SK-N-SH treated with all-trans-retinoic acid at 6 μM for 48 hours (cell line): ENCODE data around the gene FOXE3.

Experiments
- ATAC-seq: fragments of 200-7000 bp; cut with Tn5 transposase; 3 replicates; pipeline ENCODE4 v1.9.1; 2020; ENCODE audit warnings: mild to moderate bottlenecking, moderate library complexity
- ARNTL ChIP-seq: fragments of 450-650 bp; formaldehyde crosslinking; IDR thresholded peaks from 2 replicates; pipeline ENCODE4 v1.5.0; 2020; ENCODE audit warnings: low read depth, mild to moderate bottlenecking, moderate library complexity, borderline replicate concordance
- BACH2 ChIP-seq: fragments of 250-450 bp; sonication (Bioruptor Pico); IDR thresholded peaks from 2 replicates; pipeline ENCODE4 v1.9.0; 2021; ENCODE audit warnings: mild to moderate bottlenecking, borderline replicate concordance
- CSDC2 ChIP-seq: fragments of 250-450 bp; sonication (Bioruptor Pico); IDR thresholded peaks from 2 replicates; pipeline ENCODE4 v1.5.0; 2020; ENCODE audit warnings: mild to moderate bottlenecking, moderate library complexity
- ESRRG ChIP-seq: fragments of 250-450 bp; sonication (Bioruptor Pico); IDR thresholded peaks from 2 replicates; pipeline ENCODE4 v1.6.1; 2021; ENCODE audit warnings: mild to moderate bottlenecking
- GLIS3 ChIP-seq: fragments of 250-450 bp; sonication (Bioruptor Pico); IDR thresholded peaks from 2 replicates; pipeline ENCODE4 v1.5.0; 2020; ENCODE audit warnings: mild to moderate bottlenecking, moderate library complexity
- OSR1 ChIP-seq: fragments of 250-450 bp; sonication (Bioruptor Pico); IDR thresholded peaks from 2 replicates; pipeline ENCODE4 v1.8.0; 2022; ENCODE audit warnings: moderate library complexity, mild to moderate bottlenecking, inconsistent platforms
- PPARA ChIP-seq: fragments of 250-450 bp; sonication (Bioruptor Pico); IDR thresholded peaks from 2 replicates; pipeline ENCODE4 v1.5.0; 2020; ENCODE audit warnings: mild to moderate bottlenecking, borderline replicate concordance
- RARB ChIP-seq: fragments of 250-450 bp; sonication (Bioruptor Pico); IDR thresholded peaks from 2 replicates; pipeline ENCODE4 v1.8.0; 2021; ENCODE audit warnings: mild to moderate bottlenecking, moderate library complexity
- SNAI2 ChIP-seq: fragments of 250-450 bp; sonication (Bioruptor Pico); IDR thresholded peaks from 2 replicates; pipeline ENCODE4 v1.5.0; 2020; ENCODE audit warnings: mild to moderate bottlenecking, moderate library complexity
- TCF4 ChIP-seq: fragments of 250-450 bp; sonication (Bioruptor Pico); IDR thresholded peaks from 2 replicates; pipeline ENCODE4 v1.8.0; 2021; ENCODE audit warnings: mild to moderate bottlenecking, moderate library complexity, borderline replicate concordance
- TOX ChIP-seq: fragments of 250-450 bp; sonication (Bioruptor Pico); IDR thresholded peaks from 2 replicates; pipeline ENCODE4 v1.8.0; 2021; ENCODE audit warnings: mild to moderate bottlenecking, moderate library complexity, borderline replicate concordance
- ZC3H10 ChIP-seq: fragments of 250-450 bp; sonication (Bioruptor Pico); IDR thresholded peaks from 2 replicates; pipeline ENCODE4 v1.5.1; 2021; ENCODE audit warnings: mild to moderate bottlenecking, moderate library complexity
- ZFP3 ChIP-seq: fragments of 250-450 bp; sonication (Bioruptor Pico); IDR thresholded peaks from 2 replicates; pipeline ENCODE4 v1.5.0; 2020; ENCODE audit warnings: mild to moderate bottlenecking, moderate library complexity
- ZFP30 ChIP-seq: fragments of 450-650 bp; formaldehyde crosslinking; IDR thresholded peaks from 2 replicates; pipeline ENCODE4 v1.5.0; 2022; ENCODE audit warnings: mild to moderate bottlenecking, moderate library complexity
- ZNF565 ChIP-seq: fragments of 450-650 bp; formaldehyde crosslinking; conservative IDR thresholded peaks from 2 replicates; pipeline ENCODE4 v1.5.0; 2020; ENCODE audit warnings: low read depth, mild to moderate bottlenecking, moderate library complexity
- ZNF70 ChIP-seq: fragments of 450-650 bp; formaldehyde crosslinking; IDR thresholded peaks from 2 replicates; pipeline ENCODE4 v1.5.0; 2020; ENCODE audit warnings: mild to moderate bottlenecking, moderate library complexity
- ZNF8 ChIP-seq: fragments of 450-650 bp; formaldehyde crosslinking; IDR thresholded peaks from 2 replicates; pipeline ENCODE4 v1.5.0; 2020; ENCODE audit warnings: mild to moderate bottlenecking, moderate library complexity
- TF ChIP-seq, protein P1 (sequence below): fragments of 250-450 bp; sonication (Bioruptor Pico); IDR thresholded peaks from 2 replicates; pipeline ENCODE4 v1.5.0; 2020; ENCODE audit warnings: mild to moderate bottlenecking, moderate library complexity
- TF ChIP-seq, protein P2 (sequence below): fragments of 250-450 bp; sonication (Bioruptor Pico); IDR thresholded peaks from 2 replicates; pipeline ENCODE4 v1.8.0; 2020; ENCODE audit warnings: mild to moderate bottlenecking, moderate library complexity, borderline replicate concordance

Gene FOXE3

DNA sequence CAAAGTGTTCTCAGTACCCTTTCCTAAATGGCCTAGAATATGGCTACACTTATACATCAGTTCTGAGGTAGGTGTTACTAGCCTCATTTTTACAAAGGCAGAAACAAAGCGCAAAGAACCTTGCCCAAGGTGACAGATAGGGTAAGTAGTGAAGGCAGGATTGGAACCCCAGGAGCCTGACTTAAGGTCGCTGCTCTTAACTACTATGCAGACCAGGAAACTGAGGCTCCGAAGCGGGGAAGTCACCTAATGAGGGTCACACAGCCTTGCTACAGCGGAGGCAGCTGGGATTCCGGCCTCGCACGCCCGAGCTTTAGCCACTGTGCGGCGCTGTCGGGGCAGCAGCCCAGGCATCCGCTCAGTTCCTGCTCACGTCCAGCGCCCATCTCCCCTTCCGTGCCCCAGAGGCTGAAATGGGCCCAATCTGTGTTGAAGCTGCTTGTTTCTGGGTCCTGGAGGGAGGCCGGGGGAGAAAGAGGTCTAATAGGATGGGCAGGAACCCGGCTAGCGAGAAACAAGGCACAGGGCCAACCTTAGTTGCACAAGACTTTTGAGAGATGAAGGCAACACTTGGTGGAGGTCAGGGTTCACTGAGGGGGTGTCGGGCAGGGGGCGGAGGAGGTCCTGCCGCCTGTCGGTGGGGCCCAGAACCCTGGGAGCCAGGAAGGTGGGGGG, 20.4 kb downstream of the FOXE3 start:
- no peak for TF ChIP-seq TCF4 (CRISPR knock-in tag)
- no peak for TF ChIP-seq TOX (CRISPR knock-in tag)
- TF ChIP-seq ZNF565 (CRISPR knock-in tag): no peak
- TF ChIP-seq, protein P1, sequence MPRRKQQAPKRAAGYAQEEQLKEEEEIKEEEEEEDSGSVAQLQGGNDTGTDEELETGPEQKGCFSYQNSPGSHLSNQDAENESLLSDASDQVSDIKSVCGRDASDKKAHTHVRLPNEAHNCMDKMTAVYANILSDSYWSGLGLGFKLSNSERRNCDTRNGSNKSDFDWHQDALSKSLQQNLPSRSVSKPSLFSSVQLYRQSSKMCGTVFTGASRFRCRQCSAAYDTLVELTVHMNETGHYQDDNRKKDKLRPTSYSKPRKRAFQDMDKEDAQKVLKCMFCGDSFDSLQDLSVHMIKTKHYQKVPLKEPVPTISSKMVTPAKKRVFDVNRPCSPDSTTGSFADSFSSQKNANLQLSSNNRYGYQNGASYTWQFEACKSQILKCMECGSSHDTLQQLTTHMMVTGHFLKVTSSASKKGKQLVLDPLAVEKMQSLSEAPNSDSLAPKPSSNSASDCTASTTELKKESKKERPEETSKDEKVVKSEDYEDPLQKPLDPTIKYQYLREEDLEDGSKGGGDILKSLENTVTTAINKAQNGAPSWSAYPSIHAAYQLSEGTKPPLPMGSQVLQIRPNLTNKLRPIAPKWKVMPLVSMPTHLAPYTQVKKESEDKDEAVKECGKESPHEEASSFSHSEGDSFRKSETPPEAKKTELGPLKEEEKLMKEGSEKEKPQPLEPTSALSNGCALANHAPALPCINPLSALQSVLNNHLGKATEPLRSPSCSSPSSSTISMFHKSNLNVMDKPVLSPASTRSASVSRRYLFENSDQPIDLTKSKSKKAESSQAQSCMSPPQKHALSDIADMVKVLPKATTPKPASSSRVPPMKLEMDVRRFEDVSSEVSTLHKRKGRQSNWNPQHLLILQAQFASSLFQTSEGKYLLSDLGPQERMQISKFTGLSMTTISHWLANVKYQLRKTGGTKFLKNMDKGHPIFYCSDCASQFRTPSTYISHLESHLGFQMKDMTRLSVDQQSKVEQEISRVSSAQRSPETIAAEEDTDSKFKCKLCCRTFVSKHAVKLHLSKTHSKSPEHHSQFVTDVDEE (CRISPR knock-in tag): no peak
- no peak for TF ChIP-seq GLIS3 (CRISPR knock-in tag)
- TF ChIP-seq ZC3H10: no peak
- no peak for TF ChIP-seq ARNTL (CRISPR knock-in tag)
- TF ChIP-seq, protein P2, sequence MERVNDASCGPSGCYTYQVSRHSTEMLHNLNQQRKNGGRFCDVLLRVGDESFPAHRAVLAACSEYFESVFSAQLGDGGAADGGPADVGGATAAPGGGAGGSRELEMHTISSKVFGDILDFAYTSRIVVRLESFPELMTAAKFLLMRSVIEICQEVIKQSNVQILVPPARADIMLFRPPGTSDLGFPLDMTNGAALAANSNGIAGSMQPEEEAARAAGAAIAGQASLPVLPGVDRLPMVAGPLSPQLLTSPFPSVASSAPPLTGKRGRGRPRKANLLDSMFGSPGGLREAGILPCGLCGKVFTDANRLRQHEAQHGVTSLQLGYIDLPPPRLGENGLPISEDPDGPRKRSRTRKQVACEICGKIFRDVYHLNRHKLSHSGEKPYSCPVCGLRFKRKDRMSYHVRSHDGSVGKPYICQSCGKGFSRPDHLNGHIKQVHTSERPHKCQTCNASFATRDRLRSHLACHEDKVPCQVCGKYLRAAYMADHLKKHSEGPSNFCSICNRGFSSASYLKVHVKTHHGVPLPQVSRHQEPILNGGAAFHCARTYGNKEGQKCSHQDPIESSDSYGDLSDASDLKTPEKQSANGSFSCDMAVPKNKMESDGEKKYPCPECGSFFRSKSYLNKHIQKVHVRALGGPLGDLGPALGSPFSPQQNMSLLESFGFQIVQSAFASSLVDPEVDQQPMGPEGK (CRISPR knock-in tag): no peak
- no peak for TF ChIP-seq ZFP3 (CRISPR knock-in tag)
- no peak for TF ChIP-seq ZFP30 (CRISPR knock-in tag)
- no peak for TF ChIP-seq PPARA (CRISPR knock-in tag)
- TF ChIP-seq CSDC2 (CRISPR knock-in tag): no peak
- TF ChIP-seq RARB (CRISPR knock-in tag): no peak
- no peak for TF ChIP-seq SNAI2 (CRISPR knock-in tag)
- ATAC-seq: peak; percentile 67

- TF ChIP-seq RARB (CRISPR knock-in tag) (no peak), ESRRG (CRISPR knock-in tag) (no peak), CSDC2 (CRISPR knock-in tag) (no peak), ZNF8 (CRISPR knock-in tag) (no peak), ARNTL (CRISPR knock-in tag) (no peak), TOX (CRISPR knock-in tag) (no peak)
- peak; percentile 1; the same call in 2 of the 3 replicates for ATAC-seq
These were observed 20.9 kb downstream of the FOXE3 start for GRCh38 chr1:47436979-47437446.

DNA sequence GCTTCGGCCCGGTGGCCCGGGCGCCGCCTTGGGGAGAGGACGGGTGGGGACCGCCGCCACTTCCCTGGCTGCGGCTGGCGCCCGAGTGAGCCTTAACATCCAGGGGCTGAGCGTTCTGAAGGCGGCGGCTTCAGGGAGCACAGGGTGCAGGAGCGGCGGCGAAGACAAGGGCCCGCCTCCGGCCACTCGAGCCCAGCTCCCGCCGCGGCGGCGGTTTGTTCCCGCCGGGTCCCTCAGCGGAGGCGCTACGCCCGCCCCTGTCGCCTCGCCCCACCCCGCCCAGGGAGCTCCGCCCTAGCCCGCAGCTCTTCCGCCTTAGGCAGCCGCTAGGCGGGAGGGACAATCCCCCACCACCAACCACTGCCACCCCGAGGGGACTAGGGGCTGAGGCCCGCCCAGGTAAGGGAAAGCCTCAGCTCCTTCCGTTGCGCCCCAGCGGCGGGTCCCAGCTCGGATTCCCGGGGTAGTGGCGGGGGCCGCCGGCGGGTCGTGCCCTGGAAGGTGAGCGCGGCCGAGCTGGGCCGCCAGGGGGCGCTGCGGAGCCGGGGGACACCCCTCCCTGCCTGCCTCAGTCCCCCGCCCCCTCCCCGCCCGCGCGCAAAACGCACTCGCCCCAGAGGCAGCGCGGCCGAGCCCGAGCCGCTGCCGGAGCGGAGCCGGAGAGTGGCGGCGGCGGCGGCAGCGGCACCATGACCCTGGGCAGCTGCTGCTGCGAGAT, 21.5 kb downstream of the FOXE3 start, which contains the start of gene FOXD2:
Gene FOXD2 (plus strand): TSS at position 598 of the 718 bp plus-strand sequence. CDS start 92 bp downstream, at position 690.
- TF ChIP-seq, protein P2 (CRISPR knock-in tag): no peak
- TF ChIP-seq TOX (CRISPR knock-in tag) (no peak), OSR1 (CRISPR knock-in tag) (no peak), ZNF70 (no peak), ESRRG (CRISPR knock-in tag) (no peak), RARB (CRISPR knock-in tag) (no peak), ARNTL (CRISPR knock-in tag) (no peak), PPARA (CRISPR knock-in tag) (no peak), ZNF565 (CRISPR knock-in tag) (no peak), CSDC2 (CRISPR knock-in tag) (no peak), BACH2 (CRISPR knock-in tag) (no peak)
- peak; percentile 82 for ATAC-seq
